Activated CD4-positive, alpha-beta T cell treated with anti-CD3 and anti-CD28 coated beads, Interleukin-2, Interleukin-4, amounts not matched to agents 100 ng/mL and 50 ng/mL, durations not matched to agents 16 hours and 8 hours (primary cell): Measurements from ENCODE around the gene TNFRSF13B.
"Not testable (repeated sequence)": the region's sequence is repeated elsewhere in the genome, so short reads cannot be mapped to it uniquely, and the experiment has no call there.

Experiments
- DNase-seq: peaks from one replicate; pipeline ENCODE4 v3.0.0-alpha.2; 2020; ENCODE audit warnings: low spot score

TNFRSF13B gene

DNA sequence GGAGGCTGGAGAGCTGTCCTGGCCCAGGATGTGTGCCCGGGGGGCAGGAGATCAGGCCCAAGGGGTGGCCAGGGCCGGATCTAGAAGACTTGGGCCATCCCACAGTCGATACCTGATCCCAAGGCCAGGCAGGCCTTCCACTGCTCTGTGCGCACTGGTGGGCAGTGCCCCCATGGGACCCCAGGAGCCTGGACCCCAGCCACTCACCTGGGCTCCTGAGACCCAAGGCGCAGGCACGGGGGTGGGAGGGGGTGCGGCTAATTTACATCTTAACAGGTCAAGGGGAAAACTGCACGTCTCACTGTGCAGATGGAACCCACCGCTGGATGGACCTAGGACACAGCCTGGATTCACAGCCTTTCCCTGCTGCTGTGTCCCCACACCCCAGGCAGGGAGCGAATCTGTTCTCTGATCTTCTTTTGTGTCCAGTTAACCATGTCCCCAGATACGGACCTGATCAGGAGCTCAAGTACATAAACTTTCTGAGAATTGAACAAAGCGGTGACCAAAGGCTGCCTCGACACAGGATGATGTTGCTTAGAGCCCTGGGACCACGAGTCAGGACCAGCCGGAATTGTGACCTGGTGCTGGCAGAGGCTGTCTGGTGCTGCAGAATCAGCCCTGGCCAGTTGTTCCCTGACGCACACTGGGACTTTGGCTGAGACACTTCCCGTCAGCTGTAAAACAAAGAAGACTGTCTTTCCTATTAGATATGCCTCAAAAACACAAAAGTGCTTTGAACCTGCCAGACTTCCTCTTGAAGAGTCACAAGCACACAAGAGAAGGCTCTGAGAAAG, 60.6 kb downstream of the TNFRSF13B start:
- DNase-seq = no peak

DNA sequence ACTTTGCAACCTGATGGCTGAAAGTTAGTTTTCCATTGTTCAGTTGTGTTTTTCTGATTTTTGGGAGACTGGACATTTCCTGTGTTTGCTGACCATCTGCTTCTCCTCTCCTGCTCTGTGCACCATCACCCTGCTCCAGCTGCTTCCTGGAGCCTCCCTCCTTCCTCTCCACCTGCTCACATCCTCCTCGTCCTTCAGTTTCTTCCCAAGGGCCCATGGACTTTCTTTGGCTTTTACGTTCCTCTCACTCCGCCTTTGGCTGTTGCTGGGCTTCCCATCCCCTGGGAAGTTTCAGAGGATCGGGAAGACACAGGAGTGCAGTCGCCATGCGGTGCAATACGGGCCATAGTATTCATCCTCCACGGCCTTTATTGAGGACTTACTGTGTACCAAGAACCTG, 61.6 kb downstream of the TNFRSF13B start:
- no peak for DNase-seq

DNA sequence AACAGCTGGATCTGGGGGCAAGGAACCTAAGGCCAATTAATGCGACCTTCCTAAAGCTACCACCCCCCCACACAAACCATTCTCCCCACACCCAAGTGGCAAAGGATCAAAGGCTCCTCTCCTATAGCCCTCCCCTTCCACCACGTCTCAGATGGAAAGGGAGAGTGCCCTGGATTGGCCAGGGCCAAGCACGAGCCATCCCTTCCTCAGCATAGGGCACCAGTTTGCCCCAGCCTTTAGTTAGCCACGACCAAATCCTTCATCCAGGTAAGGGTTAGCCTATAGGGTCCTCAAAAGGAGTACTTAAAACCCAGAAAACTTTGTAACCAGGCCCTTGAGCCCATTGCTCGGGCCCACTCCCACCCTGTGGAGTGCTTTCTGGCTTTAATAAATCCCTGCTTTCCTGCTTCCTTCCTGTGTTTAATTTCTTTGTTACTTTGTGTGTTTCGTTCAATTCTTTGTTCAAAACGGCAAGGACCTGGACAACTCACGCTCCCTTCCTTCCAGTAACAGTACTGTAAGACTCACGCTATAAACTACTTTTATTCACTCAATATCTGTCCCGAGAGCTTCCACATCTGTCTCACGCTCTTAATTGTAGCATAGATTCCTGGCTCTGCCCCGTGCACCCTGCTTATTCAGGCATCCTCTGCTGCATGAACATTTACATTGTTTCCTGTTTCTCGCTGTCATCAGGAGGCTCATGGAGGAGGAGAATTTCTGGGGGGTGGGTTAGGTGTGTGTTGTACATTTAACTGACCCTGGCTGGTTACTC, 62.3 kb downstream of the TNFRSF13B start:
- no peak for DNase-seq

DNA sequence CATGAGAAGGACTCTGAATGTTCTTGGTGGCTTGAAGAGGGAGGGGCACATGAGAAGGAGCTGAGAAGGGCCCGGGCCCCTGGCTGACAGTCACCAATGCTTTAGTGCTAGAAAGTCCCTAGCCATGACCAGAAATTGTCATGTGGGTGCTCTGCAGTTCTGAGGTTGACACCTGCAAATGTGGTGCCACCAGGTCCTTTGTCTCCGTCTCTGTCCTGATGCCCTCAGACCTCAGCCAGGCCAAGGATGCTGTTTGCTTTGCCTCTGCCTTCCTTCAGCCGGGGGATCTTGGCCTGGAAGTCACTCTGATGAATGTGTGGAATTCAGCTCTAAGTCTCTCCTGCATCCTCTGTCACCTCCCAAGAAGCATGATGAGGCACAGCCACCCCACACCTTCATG, 63.6 kb downstream of the TNFRSF13B start:
- no peak for DNase-seq

DNA sequence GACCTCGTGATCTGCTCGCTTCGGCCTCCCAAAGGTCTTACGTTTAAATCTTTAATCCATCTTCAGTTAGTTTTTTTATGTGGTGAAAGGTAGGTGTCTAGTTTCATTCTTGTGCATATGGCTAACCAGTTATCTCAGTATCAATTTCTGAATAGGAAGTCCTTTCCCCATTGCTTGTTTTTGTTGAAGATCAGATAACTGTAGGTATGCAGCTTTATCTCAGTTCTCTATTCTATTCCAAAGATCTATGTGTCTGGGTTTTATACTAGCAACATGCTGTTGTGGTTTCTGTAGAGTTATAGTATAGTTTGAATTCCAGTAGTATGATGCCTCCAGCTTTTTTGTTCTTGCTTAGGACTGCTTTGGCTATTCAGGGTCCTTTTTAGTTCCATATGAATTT, 65.2 kb downstream of the TNFRSF13B start:
- DNase-seq = peak; percentile 8

DNA sequence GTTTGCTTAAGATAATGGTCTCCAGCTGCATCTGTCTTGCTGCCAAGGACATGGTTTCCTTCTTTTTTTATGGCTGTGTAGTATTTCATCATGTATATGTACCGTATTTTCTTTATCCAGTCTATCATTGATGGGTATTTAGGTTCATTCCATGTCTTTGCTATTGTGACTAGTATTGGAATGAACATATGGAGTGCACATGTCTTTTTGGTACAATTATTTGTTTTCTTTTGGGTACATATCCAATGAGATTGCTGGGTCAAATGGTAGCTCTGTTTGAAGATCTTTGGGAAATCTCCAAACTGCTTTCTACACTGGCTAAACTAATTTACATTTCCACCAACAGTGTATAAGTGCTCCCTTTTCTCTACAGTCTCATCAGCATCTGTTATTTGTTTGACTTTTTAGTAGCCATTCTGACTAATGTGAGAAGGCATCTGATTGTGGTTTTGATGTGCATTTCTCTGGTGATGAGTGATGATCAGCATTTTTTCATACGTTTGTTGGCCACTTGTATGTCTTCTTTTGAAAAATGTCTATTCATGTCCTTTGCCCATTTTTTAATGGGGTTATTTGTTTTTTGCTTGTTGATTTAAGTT, 66.2 kb downstream of the TNFRSF13B start:
- DNase-seq = no peak

DNA sequence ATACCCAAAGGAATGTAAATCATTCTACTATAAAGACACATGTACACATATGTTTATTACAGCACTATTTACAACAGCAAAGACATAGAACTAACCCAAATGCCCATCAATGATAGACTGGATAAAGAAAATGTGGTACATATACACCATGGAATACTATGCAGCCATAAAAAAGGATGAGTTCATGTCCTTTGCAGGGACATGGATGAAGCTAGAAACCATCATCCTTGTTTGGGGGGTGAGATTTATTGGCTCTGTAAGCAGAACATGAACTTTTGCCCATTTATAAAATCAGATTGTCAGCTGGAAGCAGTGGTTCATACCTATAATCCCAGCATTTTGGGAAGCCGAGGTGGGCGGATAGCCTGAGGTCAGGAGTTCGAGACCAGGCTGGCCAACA, 68.8 kb downstream of the TNFRSF13B start:
- DNase-seq = not testable (repeated sequence)

DNA sequence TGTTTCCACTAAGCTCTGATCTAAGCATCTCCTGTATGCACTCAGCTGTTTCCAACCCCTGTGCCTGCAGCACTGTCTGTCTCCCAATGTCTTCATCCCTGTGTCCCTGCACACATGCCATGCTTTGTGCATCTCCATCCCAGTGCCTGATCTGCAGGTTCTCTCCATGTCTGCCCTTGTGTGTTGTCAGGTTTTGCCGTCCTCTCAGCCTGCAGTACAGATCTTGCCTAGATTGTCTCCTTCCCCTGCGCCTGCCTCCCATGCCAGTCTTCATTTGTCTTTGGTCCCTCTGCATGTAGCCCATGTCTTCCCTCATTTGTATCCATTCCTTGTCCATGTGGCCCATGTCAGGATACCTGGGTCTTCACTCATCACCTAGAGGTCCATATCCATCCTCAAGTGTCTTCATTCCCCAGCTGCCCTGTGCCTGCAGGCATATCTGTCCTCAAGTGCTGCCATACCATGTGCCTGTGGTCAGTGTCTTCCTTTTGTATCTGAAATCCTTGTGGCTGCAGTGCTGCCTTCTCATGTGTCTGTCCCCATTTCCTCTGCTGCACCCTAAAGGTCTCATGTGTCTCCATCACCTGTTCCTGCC, 71.5 kb downstream of the TNFRSF13B start:
- DNase-seq = no peak

DNA sequence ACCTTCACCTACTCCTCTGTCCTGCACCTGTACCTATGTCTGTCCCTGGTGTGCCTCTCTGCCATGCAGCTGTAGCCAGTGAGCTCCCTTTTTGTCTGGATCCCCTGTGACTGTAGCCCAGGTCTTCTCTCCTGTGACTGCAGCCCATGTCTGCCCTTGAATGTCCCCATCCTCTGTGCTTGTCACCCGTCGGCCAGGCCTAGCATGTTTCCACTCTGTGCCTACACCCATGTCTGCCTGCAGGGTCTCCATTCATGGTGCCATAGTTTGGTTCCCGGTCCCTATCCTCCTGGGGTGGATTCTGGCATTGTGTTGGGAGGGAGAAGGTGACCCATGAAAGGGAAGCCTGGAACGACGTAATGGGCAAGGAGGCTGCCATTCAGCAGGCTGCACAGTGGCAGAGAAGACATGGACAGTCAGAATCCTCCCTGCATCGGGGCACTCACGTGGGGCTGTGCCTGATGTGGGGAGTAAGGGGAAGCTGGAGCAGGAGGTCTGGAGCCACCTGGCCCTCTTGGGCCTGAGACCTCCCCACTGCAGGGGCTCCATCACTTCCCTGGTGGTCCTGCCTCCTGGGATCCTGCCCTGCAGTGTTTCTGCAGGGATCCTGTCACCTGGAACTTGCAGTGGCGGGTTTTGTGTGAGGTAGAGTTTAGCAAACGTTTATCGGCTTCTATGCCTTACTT, 74.6 kb downstream of the TNFRSF13B start:
- DNase-seq = not testable (repeated sequence)

DNA sequence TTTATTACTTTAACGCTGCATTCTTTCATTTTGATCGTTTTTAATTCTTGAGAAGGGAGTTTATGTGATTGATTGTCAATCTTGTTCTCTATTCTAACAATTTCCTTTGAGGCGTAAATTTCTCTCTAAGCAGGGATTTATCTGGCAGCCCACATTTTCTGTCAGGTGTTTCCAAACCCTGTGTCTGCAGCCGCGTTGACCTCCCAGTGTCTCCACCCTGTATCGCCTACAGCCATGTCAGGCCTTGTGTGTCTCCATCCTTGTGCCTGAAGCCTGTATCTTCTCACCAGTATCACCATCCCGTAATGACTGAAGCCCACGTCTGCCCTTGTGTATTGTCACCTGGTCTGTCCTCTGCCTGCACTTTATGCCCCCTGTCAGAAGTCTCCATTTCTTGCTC, 75.7 kb downstream of the TNFRSF13B start:
- DNase-seq = not testable (repeated sequence)

DNA sequence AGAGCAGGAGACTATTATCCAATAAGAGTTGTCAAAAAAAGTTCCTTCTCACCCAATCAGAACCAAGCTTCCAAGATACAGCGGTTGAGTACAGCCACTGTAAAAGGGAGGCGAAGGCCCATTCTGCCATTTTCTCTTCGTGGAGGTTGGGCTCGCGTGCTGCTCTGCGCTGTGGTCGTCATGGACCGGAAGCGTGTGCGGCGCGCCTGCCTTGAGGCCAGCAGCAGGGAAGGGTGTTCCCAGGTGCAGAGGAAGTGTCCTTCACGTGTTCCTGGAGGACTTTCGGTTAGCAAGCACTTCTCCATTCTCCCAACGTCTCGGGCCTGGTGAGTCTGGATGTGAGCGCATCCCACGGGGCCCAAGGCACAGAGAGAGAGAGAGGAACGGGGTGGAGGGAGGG, 78.4 kb downstream of the TNFRSF13B start:
- DNase-seq = not testable (repeated sequence)

DNA sequence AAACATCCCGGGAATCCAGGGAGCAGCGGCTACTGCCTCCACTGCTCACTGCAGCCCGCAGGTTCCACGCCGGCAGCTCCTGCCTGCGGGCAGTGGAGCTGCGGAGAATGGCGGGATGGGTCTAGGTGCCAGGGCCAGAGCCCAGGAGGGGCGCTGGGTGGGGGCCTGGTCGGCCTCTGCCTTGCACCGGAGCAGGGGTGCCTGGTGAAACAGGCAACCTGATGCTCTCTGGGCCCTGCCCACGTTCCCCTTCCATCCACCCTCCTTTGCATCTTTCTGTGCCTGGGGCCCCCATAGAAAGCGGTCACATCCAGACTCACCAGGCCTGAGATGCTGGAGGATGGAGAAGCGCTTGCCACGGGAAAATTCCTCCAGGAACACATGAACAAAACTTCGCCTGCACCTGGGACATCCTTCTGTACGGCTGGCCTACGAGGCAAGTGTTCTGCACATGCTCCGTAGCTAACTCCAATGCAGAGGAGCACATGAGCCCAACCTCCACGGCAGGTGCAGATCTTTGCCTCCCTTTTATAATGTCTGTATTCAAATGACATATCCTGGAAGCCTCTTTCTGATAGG, 79.0 kb downstream of the TNFRSF13B start:
- DNase-seq = not testable (repeated sequence)

DNA sequence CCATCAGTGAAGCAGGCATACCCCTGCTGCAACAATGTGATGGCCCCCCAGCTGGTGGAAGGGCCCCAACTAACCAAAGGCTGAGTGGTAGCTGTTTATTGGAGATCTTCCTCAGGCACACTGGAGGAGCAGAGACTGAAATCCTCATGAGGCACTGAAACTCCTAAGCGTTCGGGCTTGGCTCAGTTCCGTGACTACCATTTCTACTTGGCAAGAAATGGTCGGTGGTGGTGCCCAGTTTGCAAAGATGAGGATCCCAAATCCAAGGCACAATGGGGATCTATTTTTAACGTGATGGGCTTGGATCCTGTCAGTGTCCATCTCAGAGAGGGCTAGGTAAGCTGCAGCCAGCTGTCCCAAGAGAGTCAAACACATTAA, 82.8 kb downstream of the TNFRSF13B start:
- DNase-seq = no peak
